ENCODE data around the gene TFB2M.

TFB2M gene

GRCh38 chr1:246554201-246554600, 11.9 kb downstream of the TFB2M start:
- DNase-seq (ENCODE audit: low read depth), result no peak

DNA sequence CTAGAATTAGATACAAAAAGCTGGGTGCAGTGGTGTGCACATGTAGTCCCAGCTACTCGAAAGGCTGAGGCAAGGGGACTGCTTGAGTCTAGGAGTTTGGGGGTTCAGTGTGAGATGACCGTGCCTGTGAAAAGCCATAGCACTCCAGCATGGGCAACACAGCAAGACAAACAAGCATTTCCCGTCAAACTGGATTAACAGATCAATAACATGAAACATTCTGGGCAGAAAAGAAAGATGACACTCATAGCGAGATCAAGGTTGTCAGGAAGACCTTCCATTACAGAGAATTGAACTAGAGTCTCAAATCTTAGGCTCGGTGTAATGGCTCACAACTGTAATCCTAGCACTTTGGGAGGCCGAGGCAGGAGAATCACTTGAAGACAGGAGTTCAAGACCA, 14.0 kb downstream of the TFB2M start:
- DNase-seq (ENCODE audit: low read depth), result no peak

GRCh38 chr1:246550402-246550801, 15.7 kb downstream of the TFB2M start:
- DNase-seq (ENCODE audit: low read depth), result no peak

DNA sequence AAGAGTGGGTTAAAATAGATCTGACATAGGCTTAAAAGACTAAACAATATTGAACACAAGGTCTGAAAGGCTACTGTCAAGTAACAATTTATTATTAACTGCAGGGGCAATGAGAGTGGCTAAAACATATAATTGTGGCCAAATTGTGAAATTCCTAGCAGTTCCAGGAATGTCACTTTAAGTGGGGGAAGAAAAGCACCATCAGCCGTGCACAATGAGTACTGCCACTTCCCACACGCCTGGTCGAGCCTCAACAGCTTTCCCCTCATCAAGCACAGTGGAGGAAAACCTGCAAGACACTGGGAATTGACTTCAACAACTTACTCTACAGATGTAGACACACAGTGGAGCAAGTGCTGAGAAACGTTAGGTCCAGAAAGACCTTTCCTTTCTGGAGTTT, 16.4 kb downstream of the TFB2M start:
- DNase-seq (ENCODE audit: low read depth), result no peak

- no peak for DNase-seq (ENCODE audit: low read depth)
Observed at GRCh38 chr1:246544001-246544400, 22.1 kb downstream of the TFB2M start.

DNA sequence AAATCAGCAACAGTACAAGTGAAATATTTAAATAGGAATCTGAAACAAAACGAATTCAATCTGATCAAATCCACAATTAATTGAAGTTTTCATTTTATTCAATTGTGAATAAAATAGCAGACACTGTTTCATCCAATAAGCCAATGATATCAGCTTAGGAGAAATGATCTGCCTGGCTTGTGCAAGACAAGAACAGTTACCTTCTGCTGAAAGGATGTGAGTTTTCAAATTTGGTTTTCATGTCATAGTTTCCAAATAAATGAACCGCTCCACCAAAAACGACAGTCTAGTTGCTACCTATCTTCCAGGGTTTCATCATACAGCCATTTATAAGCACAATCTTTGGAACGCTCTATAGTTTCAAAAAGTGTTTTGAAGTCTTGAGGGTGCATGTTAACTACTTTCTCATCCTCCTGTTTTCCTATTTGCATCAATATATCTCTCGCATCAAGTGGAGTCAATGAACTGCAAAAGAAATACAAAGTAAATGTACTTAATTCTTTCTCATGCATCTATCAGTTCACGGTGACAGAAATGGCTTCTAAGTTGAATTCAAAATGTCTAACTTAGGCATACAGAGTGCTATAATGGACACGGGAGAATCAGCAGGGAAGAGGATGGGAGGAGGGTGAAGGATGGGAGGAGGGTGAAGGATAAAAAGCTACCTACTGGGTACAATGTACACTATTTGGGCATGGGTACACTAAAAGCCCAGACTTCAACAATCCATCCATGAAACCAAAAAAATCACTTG, 25.1 kb downstream of the TFB2M start:
- DNase-seq (ENCODE audit: low read depth), result no peak

- DNase-seq (ENCODE audit: low read depth), result no peak
Observed at GRCh38 chr1:246537887-246538286, 28.2 kb downstream of the TFB2M start.

- no peak for DNase-seq (ENCODE audit: low read depth)
Observed at GRCh38 chr1:246537441-246537840, 28.6 kb downstream of the TFB2M start.

DNA sequence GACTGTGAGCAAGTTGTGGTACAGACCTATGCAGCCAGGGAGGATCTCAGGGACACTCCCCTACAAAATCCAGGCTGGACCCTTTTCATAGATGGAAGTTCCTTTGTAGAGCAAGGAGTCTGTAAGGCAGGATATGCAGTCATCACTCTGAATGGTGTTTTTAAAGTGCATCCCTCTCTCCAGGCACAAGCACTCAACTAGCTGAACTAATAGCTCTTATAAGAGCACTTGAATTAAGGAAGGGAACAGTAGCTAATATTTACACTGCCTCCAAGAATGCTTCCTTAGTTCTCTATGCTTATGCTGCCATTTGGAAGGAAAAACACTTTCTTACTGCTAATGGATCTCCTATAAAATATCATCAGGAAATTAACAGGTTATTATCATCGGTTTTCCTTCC, 31.9 kb downstream of the TFB2M start:
- DNase-seq (ENCODE audit: low read depth), result no peak

- no peak for DNase-seq (ENCODE audit: low read depth)
Observed at GRCh38 chr1:246533371-246533905, 32.6 kb downstream of the TFB2M start.

DNA sequence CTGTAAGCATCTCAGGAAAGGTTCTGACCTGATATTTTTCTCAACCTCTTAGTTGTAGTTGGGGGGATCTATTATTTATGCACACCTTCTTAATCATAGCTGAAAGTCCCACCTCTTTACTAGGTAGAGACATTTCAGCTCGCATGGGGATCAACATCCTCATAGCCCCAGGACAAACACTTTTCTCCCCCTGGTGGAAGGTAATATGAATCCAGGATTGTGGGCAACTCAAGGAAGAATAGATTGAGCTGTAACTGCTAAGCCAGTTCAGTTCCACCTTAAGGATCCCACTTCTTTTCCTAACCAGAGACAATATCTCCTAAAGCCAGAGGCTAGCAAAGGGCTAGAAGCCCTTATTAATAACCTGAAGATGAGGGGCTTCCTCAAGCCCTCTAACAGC, 33.5 kb downstream of the TFB2M start:
- peak; percentile 43 for DNase-seq (ENCODE audit: low read depth)

- no peak for DNase-seq (ENCODE audit: low read depth)
Observed at GRCh38 chr1:246530482-246530881, 35.6 kb downstream of the TFB2M start.

DNA sequence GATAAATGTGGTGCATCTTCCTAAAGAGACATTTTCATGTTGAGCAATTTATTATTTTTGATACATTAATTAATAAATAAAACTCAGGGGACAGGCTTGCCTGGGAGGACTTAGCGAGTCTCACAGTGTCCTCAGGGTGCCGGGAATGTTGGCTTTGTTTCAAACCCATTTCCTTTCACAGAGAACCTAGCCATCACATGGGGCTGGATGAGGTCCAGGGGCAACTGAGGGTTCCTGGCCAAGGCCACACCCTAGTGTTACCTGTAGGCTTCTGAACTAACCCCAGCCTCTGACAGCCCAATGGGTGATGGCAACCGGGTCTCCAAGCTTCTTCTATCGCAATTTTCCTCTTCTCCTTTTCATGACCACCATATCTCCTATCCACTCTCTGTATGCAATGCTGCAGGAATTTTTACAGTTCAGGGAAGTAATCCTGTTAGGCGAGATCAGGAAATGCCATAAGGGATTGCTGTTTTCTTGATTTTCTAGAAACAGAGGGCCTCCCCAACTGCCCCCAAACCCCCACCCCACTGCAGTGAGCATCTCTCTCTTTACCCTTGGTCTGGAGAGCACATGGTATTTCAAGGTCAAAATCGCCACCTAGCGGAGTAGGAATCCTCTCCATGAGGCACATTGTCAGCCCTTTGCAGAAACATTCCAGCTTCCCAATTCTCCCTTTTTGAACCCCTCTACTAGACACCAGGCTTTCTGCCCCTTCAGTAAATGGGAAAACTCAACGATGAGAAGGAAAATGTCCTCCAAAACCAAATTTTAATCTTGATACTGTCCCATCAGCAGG, 36.9 kb downstream of the TFB2M start:
- no peak for DNase-seq (ENCODE audit: low read depth)

- no peak for DNase-seq (ENCODE audit: low read depth)
Observed at GRCh38 chr1:246527402-246528088, 38.5 kb downstream of the TFB2M start.

GRCh38 chr1:246526915-246527314, 39.1 kb downstream of the TFB2M start:
- no peak for DNase-seq (ENCODE audit: low read depth)

DNA sequence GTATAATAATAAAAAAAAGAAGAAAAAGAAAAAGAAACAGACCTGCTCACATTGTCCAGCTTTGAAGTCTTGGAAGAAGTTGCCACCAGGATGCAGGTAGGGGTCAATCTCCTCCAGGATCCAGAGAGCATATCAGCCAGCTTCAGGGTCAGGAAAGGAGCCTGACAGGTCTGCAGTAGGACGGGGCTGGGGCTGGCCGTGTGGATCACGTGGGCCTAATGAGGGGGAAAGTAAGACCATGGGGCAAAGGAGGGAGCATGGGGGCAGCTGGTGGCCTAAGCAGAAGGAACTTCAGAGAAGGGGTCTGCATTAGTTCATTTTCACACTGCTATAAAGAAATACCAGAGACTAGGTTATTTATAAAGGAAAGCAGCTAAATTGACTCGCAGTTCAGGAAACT, 39.7 kb downstream of the TFB2M start:
- no peak for DNase-seq (ENCODE audit: low read depth)

- no peak for DNase-seq (ENCODE audit: low read depth)
Observed at GRCh38 chr1:246519514-246519913, 46.5 kb downstream of the TFB2M start.

- DNase-seq (ENCODE audit: low read depth), result no peak
Observed at GRCh38 chr1:246518456-246519205, 47.4 kb downstream of the TFB2M start.

DNA sequence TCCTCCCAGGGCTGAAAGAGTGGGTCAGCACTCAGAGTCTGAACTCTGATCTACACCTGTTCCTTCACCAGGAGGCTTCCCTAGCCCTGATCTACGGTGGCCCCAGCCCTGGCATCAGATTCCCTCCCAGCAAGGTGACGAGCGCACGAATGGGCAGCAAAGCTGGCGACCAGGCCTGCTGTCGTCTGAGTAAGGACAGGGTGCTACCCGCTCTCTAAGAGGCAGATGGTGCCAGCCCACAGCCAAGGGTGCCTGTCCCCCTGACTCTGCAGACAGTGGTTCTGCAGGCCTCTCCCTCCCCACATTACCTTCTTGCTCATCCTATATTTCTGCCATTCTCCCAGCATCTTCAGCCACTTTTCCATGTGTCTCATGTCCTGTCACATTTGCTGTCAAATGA, 48.7 kb downstream of the TFB2M start:
- no peak for DNase-seq (ENCODE audit: low read depth)

- DNase-seq (ENCODE audit: low read depth), result no peak
Observed at GRCh38 chr1:246516126-246516525, 49.9 kb downstream of the TFB2M start.

GRCh38 chr1:246515390-246516005, 50.6 kb downstream of the TFB2M start:
- DNase-seq (ENCODE audit: low read depth), result no peak

Data from ELR (cell line).